ENCODE measurements around the gene DGKG. TPM values are rescaled to one million over a fixed set of nuclear protein-coding genes. Genes with fewer than 3 reads are reported as not detected.
A peak's percentile ranks its signal among the peaks of the same experiment; 100 is the strongest.

Gene DGKG
- total RNA-seq: 10 to 100 TPM in 1 of 4 donors, 1 to 10 TPM in 2, under 1 TPM in 1; 0.70 to 13.2 (median 5.9) TPM

DNA sequence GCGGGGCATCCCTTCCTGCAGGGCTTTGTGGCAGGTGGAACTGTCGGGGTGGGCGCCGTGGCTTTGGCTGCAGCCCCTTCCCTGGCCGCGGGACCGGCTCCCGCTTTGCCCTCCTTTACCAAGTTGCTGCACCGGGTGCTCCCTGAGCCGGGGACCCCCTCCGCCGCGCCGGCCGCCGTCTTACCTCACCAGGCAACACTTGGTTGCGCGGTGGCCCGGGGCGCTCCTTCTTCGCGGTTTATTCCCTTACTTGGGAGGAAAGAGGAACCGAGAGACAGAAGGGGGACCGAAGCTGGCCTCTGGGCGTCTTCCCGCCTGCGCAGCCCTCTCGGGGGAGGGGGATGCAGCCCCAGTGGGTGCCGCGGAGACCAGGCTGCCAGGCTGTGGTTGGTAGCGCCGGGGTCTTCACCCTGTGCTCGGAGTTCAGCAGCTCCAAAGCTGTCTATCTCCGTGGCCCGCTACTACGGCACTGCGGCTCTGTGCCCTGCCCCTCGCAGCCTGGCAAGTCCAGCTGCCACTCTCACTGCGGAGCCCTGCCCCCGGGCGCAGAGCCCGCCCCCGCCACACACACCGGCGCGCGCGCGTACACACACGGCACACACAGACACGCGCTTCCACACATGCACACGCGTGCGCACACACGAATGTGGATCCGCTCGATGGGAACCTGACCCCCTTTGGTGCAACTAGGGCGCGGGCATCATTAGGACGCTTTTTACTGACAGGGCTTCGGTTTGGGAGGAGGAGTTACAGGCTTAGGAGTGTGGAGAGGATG, at the start of gene DGKG:
DGKG (minus strand) TSS at position 473 of the 775 bp plus-strand sequence. CDS start 41,775 bp downstream, outside the sequence.
- Histone ChIP-seq H3K27ac (peak within 1 kb of the TSS; percentile 8 to 63 (median 34)), H3K4me1 (peaks cover 0 to 31% (median 2%) of the 10 kb centered on the region in 4 donors), H3K9me3 (no peaks in the 10 kb centered on the region), H3K36me3 (no peaks in the 10 kb centered on the region), H3K4me3 (peak within 1 kb of the TSS; percentile 38 to 53 (median 50)), H3K27me3 (peaks cover 0 to 15% of the 10 kb centered on the region in 2 donors)
- peak; percentile 62 to 77 (median 65) for DNase-seq
- TF ChIP-seq, protein P1, sequence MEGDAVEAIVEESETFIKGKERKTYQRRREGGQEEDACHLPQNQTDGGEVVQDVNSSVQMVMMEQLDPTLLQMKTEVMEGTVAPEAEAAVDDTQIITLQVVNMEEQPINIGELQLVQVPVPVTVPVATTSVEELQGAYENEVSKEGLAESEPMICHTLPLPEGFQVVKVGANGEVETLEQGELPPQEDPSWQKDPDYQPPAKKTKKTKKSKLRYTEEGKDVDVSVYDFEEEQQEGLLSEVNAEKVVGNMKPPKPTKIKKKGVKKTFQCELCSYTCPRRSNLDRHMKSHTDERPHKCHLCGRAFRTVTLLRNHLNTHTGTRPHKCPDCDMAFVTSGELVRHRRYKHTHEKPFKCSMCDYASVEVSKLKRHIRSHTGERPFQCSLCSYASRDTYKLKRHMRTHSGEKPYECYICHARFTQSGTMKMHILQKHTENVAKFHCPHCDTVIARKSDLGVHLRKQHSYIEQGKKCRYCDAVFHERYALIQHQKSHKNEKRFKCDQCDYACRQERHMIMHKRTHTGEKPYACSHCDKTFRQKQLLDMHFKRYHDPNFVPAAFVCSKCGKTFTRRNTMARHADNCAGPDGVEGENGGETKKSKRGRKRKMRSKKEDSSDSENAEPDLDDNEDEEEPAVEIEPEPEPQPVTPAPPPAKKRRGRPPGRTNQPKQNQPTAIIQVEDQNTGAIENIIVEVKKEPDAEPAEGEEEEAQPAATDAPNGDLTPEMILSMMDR (IDR thresholded peaks at IDR 0.05): no peak
- TF ChIP-seq POLR2A (IDR thresholded peaks at IDR 0.05): no peak

DNA sequence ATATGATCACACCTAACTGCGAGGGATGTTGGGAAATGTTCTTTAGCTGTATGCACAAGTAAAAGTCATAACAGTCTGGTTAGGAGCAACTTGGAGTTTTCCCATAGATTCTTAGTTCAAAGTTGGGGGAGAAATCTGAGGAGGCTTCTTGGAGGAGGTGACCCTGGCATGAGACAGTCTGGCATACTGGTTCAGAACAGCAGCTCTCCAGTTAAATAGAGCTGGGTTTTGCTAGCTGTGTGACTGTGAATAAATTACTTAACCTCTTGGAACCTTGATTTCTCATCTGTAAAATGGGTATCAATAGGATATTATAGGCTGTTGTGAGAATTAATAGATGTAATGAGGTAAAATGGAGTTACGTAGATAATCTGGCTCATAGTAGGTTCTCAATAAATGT, 49.1 kb upstream of the DGKG start:
- no peak for TF ChIP-seq POLR2A (IDR thresholded peaks at IDR 0.05)
- TF ChIP-seq, protein P1 (IDR thresholded peaks at IDR 0.05): no peak
- peaks cover 0 to 14% (median 0%) of the 10 kb centered on the region in 4 donors for H3K4me1 ChIP-seq
- H3K4me3 ChIP-seq: no peak overlapping the region
- H3K27ac ChIP-seq: no peak overlapping the region
- H3K9me3 ChIP-seq: no peaks in the 10 kb centered on the region
- no peaks in the 10 kb centered on the region for H3K36me3 ChIP-seq
- H3K27me3 ChIP-seq: no peaks in the 10 kb centered on the region
- DNase-seq: no peak

DNA sequence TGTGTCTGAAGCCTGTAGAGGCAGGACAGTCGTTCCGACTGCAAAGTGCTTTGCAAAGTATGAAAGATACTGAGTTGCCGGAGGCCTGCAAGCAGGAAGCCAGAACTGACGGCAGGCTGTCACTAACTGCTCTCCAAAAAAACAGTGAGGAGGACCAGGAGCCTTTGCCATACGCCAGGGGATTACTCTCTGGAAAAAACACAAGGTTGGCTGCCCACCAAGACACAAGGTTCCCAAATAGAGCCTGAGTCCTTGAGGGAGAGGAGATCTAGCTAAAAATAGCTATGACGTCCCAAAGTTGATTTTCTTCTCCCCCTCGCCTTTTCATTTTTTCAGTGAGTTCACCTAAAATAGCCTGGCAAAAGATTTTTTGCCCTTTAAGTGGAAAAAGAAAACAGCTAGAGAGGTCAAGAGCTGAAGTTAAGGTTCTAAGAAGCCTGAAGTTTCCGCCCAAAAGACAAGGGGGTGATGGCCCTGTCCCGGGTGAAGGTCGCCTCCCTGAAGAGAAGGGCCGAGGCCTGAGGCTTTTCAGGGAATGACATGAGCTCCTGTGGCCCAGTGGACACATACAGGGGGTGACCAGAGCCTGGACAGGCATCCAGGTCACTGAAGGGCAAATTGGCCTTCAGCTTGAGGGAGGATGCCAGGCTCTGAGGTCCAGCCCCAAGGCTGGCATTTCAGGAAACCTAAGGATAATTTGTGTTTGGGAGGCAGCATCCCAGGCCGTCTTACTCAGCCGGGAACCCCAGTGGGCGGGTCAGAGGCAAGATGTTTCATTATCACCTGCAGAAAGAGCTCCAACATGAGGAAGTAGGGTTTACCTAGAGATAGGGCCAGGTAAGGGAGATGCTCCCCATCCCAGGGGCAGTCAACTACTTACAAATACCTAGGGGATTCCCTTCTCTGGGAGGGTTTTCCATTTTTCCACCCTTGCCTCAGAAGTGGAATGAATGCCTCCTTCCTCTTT, 44.9 kb upstream of the DGKG start:
- Histone ChIP-seq H3K4me1 (peaks cover 0 to 6% (median 0%) of the 10 kb centered on the region in 4 donors), H3K36me3 (no peaks in the 10 kb centered on the region), H3K27ac (peak overlapping the region in 2 of 4 donors; percentile 49 to 86), H3K4me3 (no peak overlapping the region), H3K27me3 (no peaks in the 10 kb centered on the region), H3K9me3 (no peaks in the 10 kb centered on the region)
- DNase-seq: no peak
- TF ChIP-seq, protein P1 (IDR thresholded peaks at IDR 0.05): no peak
- no peak for TF ChIP-seq POLR2A (IDR thresholded peaks at IDR 0.05)

DNA sequence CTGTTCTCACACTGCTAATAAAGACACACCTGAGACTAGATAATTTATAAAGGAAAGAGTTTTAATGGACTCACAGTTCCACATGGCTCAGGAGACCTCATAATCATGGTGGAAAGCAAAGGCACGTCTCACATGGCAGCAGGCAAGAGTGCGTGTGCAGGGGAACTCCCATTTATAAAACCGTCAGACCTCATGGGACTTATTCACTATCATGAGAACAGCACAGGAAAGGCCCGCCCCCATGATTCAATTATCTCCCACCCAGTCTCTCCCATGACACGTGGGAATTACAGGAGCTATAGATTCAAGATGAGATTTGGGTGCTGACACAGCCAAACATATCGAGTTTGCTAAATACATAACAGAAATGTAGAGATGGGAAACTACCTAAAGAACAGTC, 39.5 kb upstream of the DGKG start:
- TF ChIP-seq POLR2A (IDR thresholded peaks at IDR 0.05): no peak
- TF ChIP-seq, protein P1 (IDR thresholded peaks at IDR 0.05): no peak

DNA sequence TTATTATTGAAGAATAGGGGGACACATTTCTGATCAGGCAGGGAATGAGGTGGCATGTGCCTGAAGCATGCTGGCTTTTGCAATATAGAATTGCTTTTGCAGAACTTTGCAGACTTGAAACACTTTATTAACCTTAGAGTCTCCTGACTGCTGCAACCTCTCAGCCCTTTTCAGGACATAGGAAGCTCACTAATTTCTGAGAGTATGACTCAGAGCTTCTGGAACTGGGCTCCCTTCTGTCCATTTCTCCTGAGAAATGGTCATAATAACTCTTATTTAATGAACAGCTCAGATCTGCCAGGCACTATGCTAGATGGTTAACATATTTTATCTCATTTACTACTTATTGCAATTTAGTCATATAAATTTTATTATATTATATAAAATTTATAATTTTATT, 38.6 kb upstream of the DGKG start:
- H3K36me3 ChIP-seq: no peaks in the 10 kb centered on the region
- H3K9me3 ChIP-seq: no peaks in the 10 kb centered on the region
- no peaks in the 10 kb centered on the region for H3K4me1 ChIP-seq
- no peak for DNase-seq
- H3K27ac ChIP-seq: no peak overlapping the region
- H3K27me3 ChIP-seq: no peaks in the 10 kb centered on the region
- no peak for TF ChIP-seq POLR2A (IDR thresholded peaks at IDR 0.05)
- TF ChIP-seq, protein P1 (IDR thresholded peaks at IDR 0.05): no peak
- H3K4me3 ChIP-seq: no peak overlapping the region

More for the DNA sequence above, 39.5 kb upstream of the DGKG start:
- Histone ChIP-seq H3K36me3 (no peaks in the 10 kb centered on the region), H3K4me3 (no peak overlapping the region), H3K9me3 (no peaks in the 10 kb centered on the region), H3K27me3 (no peaks in the 10 kb centered on the region), H3K27ac (no peak overlapping the region), H3K4me1 (peaks cover 0 to 6% (median 0%) of the 10 kb centered on the region in 4 donors)
- DNase-seq: no peak

Measured in Peyer's patch (tissue), 4 donors.